ENCODE measurements around the gene ACTMAP.

The ACTMAP gene

DNA sequence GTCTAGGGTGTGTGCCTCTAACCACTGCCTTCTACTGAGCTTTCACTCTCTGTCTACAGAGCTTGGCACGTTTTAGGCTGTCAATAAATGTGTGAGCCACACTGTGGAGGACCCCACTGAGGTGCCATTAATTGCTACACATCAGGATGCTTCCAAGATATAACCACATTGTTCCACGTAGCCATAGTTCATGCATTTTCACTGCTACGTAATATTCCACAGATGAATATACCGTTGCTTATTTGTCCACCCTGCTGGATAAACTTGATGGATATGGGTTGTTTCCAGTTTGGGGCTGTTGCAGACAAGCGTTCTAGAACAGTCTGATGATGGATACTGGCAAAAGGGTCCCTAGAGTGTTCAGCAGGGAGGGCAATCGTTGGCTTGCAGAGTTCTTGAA is 48.5 kb downstream of the ACTMAP start:
- FAIRE-seq (no peak), DNase-seq (ENCODE audit: low spot score) (no peak)

DNA sequence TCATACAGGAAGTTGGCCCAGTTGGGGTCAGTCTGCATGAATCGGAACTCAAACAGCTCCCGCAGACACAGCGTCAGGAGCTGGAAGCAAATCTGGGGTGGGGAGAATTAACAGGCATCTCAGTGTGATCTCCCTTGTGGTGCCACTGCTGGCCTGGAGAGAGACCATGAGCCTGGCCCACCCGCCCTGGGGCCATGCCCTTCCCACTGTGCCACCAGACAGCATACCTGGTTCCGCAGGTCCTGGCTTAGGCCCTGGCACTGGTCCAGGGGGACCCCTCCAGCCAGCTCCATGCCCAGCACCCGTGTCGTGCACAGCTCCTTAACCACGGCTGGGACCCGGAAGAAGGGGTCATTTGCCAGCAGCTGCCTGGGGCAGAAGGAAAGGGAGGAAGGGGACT is 50.2 kb downstream of the ACTMAP start:
- DNase-seq (ENCODE audit: low spot score) (no peak), FAIRE-seq (no peak)

DNA sequence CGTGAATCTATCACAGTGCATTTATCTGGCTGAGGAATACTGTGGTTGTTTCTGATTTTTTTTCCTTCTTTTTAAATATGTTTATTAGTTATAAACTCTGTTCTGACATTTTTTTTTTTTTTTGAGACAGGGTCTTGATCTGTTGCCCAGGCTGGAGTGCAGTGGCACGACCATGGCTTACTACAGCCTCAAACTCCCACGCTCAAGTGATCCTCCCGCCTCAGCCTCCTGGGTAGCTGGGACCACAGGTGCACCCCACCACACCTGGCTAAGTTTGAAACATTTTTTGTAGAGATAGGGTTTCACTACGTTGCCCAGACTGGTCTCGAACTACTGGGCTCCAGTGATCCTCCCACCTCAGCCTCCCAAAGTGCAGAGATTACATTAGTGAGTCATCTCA is 53.3 kb downstream of the ACTMAP start:
- DNase-seq (ENCODE audit: low spot score) (no peak), FAIRE-seq (no peak)

DNA sequence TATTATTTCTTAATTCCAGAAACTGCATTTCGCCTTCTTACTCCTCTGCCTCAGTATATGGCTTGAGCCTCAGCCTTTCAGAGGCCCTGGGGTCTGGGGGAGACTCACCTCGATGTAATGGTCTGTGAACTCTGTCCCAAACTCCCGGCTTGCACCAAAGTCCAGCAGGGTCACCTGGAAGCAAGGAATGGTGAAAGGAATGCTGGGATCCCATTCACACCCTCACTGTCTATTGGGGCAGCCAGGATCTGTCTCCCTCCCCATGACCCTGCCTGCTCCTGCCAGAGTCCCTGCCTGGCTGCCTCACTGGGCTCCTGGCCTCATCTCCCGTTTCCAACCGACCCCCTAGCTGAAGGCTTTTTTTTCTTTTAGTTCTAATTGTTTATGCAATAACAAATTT is 54.4 kb downstream of the ACTMAP start:
- FAIRE-seq (no peak), DNase-seq (ENCODE audit: low spot score) (no peak)

DNA sequence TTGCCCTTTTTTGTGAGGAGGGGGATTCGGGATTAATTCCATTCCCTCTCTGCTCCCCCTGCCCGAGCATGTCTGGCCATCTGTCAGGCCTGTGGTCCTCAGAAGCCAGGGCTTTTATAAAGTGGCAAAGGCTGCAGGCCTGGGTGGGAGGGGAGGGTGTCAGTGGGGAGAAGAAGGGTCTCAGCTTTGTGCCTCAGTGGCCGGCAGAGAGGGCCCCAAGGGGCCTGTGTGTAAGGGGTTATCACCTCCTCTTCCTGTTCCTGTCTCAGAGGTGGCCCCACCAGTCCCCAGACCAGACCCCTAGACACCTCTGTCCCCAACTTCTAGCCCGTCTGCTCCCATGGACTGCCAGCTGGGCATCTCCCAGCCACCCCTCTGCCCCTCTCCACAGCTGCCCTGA is 56.4 kb downstream of the ACTMAP start:
- no peak for FAIRE-seq
- no peak for DNase-seq (ENCODE audit: low spot score)

DNA sequence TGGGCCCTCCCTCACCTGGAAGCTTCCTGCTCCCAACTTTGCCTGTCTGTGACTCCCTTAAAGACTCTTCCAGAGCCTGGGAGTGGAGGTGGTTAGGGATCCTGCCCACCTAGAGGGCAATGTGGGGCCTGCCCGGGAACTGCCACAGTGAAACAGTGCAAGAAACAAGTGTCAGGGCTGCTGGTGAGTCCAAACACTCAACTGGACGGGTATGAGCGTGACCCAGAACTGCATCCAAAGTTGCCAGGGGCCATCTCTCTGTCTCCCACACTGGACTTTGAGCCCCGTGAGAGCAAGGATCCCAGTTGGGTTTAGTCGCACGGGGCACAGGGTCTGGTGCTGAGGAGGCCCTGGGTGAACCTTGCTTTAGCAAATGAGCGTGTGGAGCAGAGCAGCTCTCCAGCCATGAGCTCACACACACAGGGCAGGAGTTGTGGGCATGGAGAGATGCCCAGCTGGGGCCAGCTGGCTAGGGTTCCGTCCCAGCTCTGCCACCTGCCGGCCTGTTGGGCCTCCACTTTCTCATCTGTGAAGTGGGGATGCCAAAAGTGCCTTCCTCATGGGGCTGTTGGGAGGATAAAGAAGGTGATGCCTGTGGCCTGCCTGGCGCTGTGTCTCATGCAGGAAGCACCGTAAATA is 57.0 kb downstream of the ACTMAP start:
- no peak for DNase-seq (ENCODE audit: low spot score)
- FAIRE-seq = no peak

DNA sequence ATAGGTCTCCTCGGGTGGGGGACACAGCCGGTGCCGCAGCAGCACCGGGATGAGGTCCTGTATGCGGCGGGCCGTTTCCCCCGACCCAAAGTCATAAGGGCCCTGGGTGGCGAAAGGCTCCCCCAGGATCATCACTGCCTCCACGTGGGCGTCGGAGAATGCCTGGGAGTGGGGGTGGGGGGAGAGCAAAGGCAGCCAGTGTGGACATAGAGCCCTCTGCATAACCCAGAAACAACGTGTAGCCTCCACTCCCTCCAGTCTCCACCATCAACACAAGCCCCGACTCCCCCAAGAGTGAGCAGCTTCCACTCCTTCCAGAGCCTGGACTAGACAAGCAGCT is 58.1 kb downstream of the ACTMAP start:
- FAIRE-seq (no peak), DNase-seq (ENCODE audit: low spot score) (no peak)

DNA sequence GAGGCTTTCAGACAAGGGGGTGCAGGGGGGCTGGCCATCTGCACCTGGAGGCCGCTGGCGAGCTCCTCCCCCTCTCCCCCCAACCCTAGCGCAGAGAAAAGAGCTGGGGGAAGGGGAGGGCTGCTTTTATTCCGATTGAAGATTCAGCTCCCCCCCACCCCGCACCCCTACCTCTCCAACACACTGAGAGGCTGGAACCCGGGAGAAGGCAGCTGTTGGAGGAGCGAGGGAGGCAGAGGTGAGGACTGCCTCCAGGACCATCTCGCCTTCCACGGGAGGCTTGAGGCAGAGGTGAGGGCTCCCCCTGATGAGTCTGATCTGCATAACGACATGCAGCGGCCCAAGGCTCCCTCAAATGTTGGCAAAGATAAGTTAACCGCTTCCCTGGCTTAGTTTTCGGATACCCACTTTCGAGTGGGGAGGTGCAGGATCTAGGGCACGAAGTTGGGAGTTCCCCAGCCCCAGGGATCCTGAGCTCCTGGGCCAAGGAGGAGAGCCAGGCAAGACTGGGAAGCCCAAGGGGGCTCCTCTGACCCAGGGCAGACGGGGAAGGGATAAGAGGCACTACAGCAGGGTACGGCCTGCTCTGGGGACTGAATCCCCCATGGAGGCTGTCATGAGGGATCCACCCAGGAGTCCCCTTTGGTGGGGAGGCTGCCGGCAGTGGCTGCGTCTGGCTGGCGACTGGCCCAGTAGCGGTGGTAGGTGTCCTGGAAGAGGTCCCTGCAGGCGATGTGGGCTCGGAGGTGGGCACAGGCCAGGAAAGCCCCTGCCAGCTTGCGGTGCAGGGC is 58.7 kb downstream of the ACTMAP start:
- FAIRE-seq (no peak), DNase-seq (ENCODE audit: low spot score) (no peak)
